Neural progenitor cell (in vitro differentiated cells): Measurements from ENCODE around the gene INPP4B. TPM values are rescaled to one million over a fixed set of nuclear protein-coding genes. Genes with fewer than 3 reads are reported as not detected.

ENCODE experiments used
- DNase-seq: peaks from one replicate; pipeline ENCODE4 v3.0.0-alpha.2; 2016; ENCODE audit warnings: low spot score
- H2AFZ ChIP-seq: fragments of 200-600 bp; sonication (generic); replicated peaks from 2 replicates; pipeline ENCODE4 v1.6.1; 2016; ENCODE audit warnings: antibody characterized with exemption
- H3F3A ChIP-seq: fragments of 200-600 bp; sonication (generic); 2 replicates; pipeline ENCODE4 v1.6.1; 2016; ENCODE audit warnings: antibody characterized with exemption, low read depth
- H3K27ac ChIP-seq: fragments of 200-600 bp; sonication (generic); 2 replicates; pipeline ENCODE4 v1.5.1; 2016; ENCODE audit warnings: mild to moderate bottlenecking
- H3K27me3 ChIP-seq: fragments of 200-600 bp; sonication (generic); 2 replicates; pipeline ENCODE4 v1.6.1; 2016; ENCODE audit warnings: mild to moderate bottlenecking, moderate library complexity
- H3K36me3 ChIP-seq: fragments of 200-600 bp; sonication (generic); 2 replicates; pipeline ENCODE4 v1.5.1; 2016
- H3K4me1 ChIP-seq: fragments of 200-600 bp; sonication (generic); 2 replicates; pipeline ENCODE4 v1.6.1; 2016; ENCODE audit warnings: mixed run types
- H3K4me2 ChIP-seq: fragments of 200-600 bp; sonication (generic); 2 replicates; pipeline ENCODE4 v1.6.1; 2016
- H3K4me3 ChIP-seq: fragments of 200-600 bp; sonication (generic); 2 replicates; pipeline ENCODE4 v1.5.1; 2016
- H3K79me2 ChIP-seq: fragments of 200-600 bp; sonication (generic); 2 replicates; pipeline ENCODE4 v1.6.1; 2016; ENCODE audit warnings: low read depth
- H3K9ac ChIP-seq: fragments of 200-600 bp; sonication (generic); 2 replicates; pipeline ENCODE4 v1.6.1; 2016
- H3K9me3 ChIP-seq: fragments of 200-600 bp; sonication (generic); 2 replicates; pipeline ENCODE4 v1.5.1; 2016; ENCODE audit warnings: low read depth
- H4K20me1 ChIP-seq: fragments of 200-600 bp; sonication (generic); 2 replicates; pipeline ENCODE4 v1.6.1; 2016; ENCODE audit warnings: low read depth
- H3K27ac Mint-ChIP-seq: 3 replicates; pipeline ENCODE4 v1.8.0; 2021; ENCODE audit warnings: mixed read lengths
- H3K27me3 Mint-ChIP-seq: 2 replicates; pipeline ENCODE4 v1.8.0; 2022; ENCODE audit warnings: low read depth, mild to moderate bottlenecking, inconsistent platforms, moderate library complexity, mixed read lengths; ENCODE audit not compliant: insufficient read depth
- H3K36me3 Mint-ChIP-seq: 3 replicates; pipeline ENCODE4 v1.8.0; 2021; ENCODE audit warnings: mixed read lengths
- H3K4me1 Mint-ChIP-seq: 3 replicates; pipeline ENCODE4 v1.8.0; 2021; ENCODE audit warnings: mixed read lengths
- H3K4me3 Mint-ChIP-seq: 3 replicates; pipeline ENCODE4 v1.8.0; 2021; ENCODE audit warnings: mild to moderate bottlenecking, moderate library complexity, mixed read lengths
- H3K9me3 Mint-ChIP-seq: 3 replicates; pipeline ENCODE4 v1.8.0; 2020; ENCODE audit warnings: mixed read lengths
- CTCF ChIP-seq: fragments of 200-600 bp; sonication (generic); IDR thresholded peaks from 2 replicates; pipeline ENCODE4 v1.5.1; 2017; ENCODE audit warnings: antibody characterized with exemption, mild to moderate bottlenecking
- EZH2 ChIP-seq: fragments of 200-600 bp; sonication (generic); IDR thresholded peaks from 2 replicates; pipeline ENCODE4 v1.6.1; 2017; ENCODE audit warnings: antibody characterized with exemption, mild to moderate bottlenecking, moderate library complexity
- EZH2phosphoT487 ChIP-seq: fragments of 200-600 bp; sonication (generic); IDR thresholded peaks from 2 replicates; pipeline ENCODE4 v1.6.1; 2017; ENCODE audit warnings: antibody characterized with exemption
- total RNA-seq: library from RNA; depleted of rRNA; stranded (reverse); fragments of >200 nt; gene quantifications from 2 replicates; pipeline ENCODE4 v1.2.3, GENCODE V29; 2015; ENCODE audit warnings: low replicate concordance

INPP4B gene
- total RNA-seq, 1 donor from 2014 or later, result 1.3 TPM

GRCh38 chr4:142316025-142316424, 530.1 kb downstream of the INPP4B start:
- TF ChIP-seq EZH2phosphoT487, result no peak
- TF ChIP-seq EZH2, result no peak
- no peak for TF ChIP-seq CTCF
- Histone ChIP-seq H3K27ac (no peak overlapping the region), H3K36me3 (no peaks in the 10 kb centered on the region), H3F3A (no peaks in the 10 kb centered on the region), H3K79me2 (no peaks in the 10 kb centered on the region), H2AFZ (no peak overlapping the region), H4K20me1 (no peaks in the 10 kb centered on the region), H3K27me3 (no peaks in the 10 kb centered on the region), H3K9me3 (no peaks in the 10 kb centered on the region), H3K4me1 (no peaks in the 10 kb centered on the region), H3K4me2 (no peak overlapping the region), H3K4me3 (no peak overlapping the region), H3K9ac (no peak overlapping the region)
- H3K27me3 Mint-ChIP-seq, result peaks cover 2% of the 10 kb centered on the region
- no peak overlapping the region for H3K27ac Mint-ChIP-seq
- H3K4me1 Mint-ChIP-seq, result no peaks in the 10 kb centered on the region
- no peaks in the 10 kb centered on the region for H3K36me3 Mint-ChIP-seq
- H3K9me3 Mint-ChIP-seq, result no peaks in the 10 kb centered on the region
- DNase-seq, result no peak
- H3K4me3 Mint-ChIP-seq, result no peak overlapping the region

GRCh38 chr4:142314686-142315085, 531.4 kb downstream of the INPP4B start:
- no peak overlapping the region for H3K27ac Mint-ChIP-seq
- H3K36me3 Mint-ChIP-seq, result no peaks in the 10 kb centered on the region

GRCh38 chr4:142314247-142314646, 531.9 kb downstream of the INPP4B start:
- Histone ChIP-seq H2AFZ (no peak overlapping the region), H3K9ac (no peak overlapping the region), H3K36me3 (no peaks in the 10 kb centered on the region), H3K4me1 (no peaks in the 10 kb centered on the region), H3K27ac (no peak overlapping the region), H4K20me1 (no peaks in the 10 kb centered on the region), H3K79me2 (no peaks in the 10 kb centered on the region), H3K4me3 (no peak overlapping the region), H3K9me3 (no peaks in the 10 kb centered on the region), H3K4me2 (no peak overlapping the region), H3K27me3 (no peaks in the 10 kb centered on the region), H3F3A (no peaks in the 10 kb centered on the region)
- DNase-seq, result no peak
- H3K4me3 Mint-ChIP-seq, result no peak overlapping the region
- peaks cover 2% of the 10 kb centered on the region for H3K27me3 Mint-ChIP-seq
- TF ChIP-seq CTCF (no peak), EZH2 (no peak), EZH2phosphoT487 (no peak)
- no peaks in the 10 kb centered on the region for H3K36me3 Mint-ChIP-seq
- H3K9me3 Mint-ChIP-seq, result no peaks in the 10 kb centered on the region
- H3K4me1 Mint-ChIP-seq, result no peaks in the 10 kb centered on the region
- H3K27ac Mint-ChIP-seq, result no peak overlapping the region

More at GRCh38 chr4:142314686-142315085, 531.4 kb downstream of the INPP4B start:
- Histone ChIP-seq H3K79me2 (no peaks in the 10 kb centered on the region), H3K27ac (no peak overlapping the region), H3K9me3 (no peaks in the 10 kb centered on the region), H3K4me1 (no peaks in the 10 kb centered on the region), H2AFZ (no peak overlapping the region), H3K27me3 (no peaks in the 10 kb centered on the region), H3K36me3 (no peaks in the 10 kb centered on the region), H3K4me3 (no peak overlapping the region), H3F3A (no peaks in the 10 kb centered on the region), H3K4me2 (no peak overlapping the region), H3K9ac (no peak overlapping the region), H4K20me1 (no peaks in the 10 kb centered on the region)
- Mint-ChIP-seq H3K27me3 (peaks cover 2% of the 10 kb centered on the region), H3K9me3 (no peaks in the 10 kb centered on the region), H3K4me1 (no peaks in the 10 kb centered on the region), H3K4me3 (no peak overlapping the region)
- TF ChIP-seq EZH2, result no peak
- no peak for TF ChIP-seq CTCF
- TF ChIP-seq EZH2phosphoT487, result no peak
- DNase-seq, result no peak
